Sigmoid colon (tissue), 4 donors: Measurements from ENCODE around the gene CNTN5.

Source experiments
- POLR2AphosphoS5 ChIP-seq, 4 donors: sonication (generic); formaldehyde crosslinking; IDR thresholded peaks; one replicate each; pipeline ENCODE4 v1.6.1; 2017; ENCODE audit warnings: antibody characterized with exemption in 4 of 4
- TF ChIP-seq, protein P1 (sequence below), 4 experiments: fragments of 450-650 bp in 3 of 4; fragments of 200-600 bp in 1 of 4; IDR thresholded peaks; one replicate each; pipeline ENCODE4 v1.5.1; 2016 to 2019; ENCODE audit warnings: antibody characterized with exemption in 4 of 4, mild to moderate bottlenecking in 3 of 4, moderate library complexity in 2 of 4

DNA sequence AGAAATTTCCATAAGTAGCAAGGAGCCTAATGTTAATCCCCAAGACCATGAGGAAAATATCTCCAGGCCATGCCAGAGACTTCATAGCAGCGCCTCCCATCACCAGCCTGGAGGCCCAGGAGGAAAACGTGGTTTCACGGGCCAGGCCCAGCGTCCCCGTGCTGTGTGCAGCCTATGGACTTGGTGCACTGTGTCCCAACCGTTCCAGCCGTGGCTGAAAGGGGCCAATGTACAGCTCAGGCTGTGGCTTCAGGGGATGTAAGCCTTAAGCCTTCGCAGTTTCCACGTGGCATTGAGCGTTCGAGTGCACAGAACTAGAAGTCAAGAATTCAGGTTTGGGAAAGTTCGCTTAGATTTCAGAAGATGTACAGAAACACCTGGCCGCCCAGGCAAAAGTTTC, 510.7 kb downstream of the CNTN5 start:
- TF ChIP-seq, protein P1, sequence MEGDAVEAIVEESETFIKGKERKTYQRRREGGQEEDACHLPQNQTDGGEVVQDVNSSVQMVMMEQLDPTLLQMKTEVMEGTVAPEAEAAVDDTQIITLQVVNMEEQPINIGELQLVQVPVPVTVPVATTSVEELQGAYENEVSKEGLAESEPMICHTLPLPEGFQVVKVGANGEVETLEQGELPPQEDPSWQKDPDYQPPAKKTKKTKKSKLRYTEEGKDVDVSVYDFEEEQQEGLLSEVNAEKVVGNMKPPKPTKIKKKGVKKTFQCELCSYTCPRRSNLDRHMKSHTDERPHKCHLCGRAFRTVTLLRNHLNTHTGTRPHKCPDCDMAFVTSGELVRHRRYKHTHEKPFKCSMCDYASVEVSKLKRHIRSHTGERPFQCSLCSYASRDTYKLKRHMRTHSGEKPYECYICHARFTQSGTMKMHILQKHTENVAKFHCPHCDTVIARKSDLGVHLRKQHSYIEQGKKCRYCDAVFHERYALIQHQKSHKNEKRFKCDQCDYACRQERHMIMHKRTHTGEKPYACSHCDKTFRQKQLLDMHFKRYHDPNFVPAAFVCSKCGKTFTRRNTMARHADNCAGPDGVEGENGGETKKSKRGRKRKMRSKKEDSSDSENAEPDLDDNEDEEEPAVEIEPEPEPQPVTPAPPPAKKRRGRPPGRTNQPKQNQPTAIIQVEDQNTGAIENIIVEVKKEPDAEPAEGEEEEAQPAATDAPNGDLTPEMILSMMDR (IDR thresholded peaks at IDR 0.05): no peak
- TF ChIP-seq POLR2AphosphoS5 (IDR thresholded peaks at IDR 0.05): no peak
